Hepatocyte (in vitro differentiated cells): Measurements from ENCODE around the gene TRIM8. TPM values are rescaled to one million over a fixed set of nuclear protein-coding genes. Genes with fewer than 3 reads are reported as not detected.

Source experiments
- DNase-seq: peaks from one replicate; pipeline ENCODE4 v3.0.0-alpha.2; 2016; ENCODE audit warnings: low spot score
- H2AFZ ChIP-seq: fragments of 200-600 bp; sonication (generic); 2 replicates; pipeline ENCODE4 v1.6.0; 2016; ENCODE audit warnings: antibody characterized with exemption, mild to moderate bottlenecking
- H3K27ac ChIP-seq: fragments of 200-600 bp; sonication (generic); 2 replicates; pipeline ENCODE4 v1.5.1; 2016; ENCODE audit warnings: mild to moderate bottlenecking
- H3K27me3 ChIP-seq: fragments of 200-600 bp; sonication (generic); 2 replicates; pipeline ENCODE4 v1.6.1; 2016
- H3K36me3 ChIP-seq: fragments of 200-600 bp; sonication (generic); replicated peaks from 2 replicates; pipeline ENCODE4 v1.5.1; 2016; ENCODE audit warnings: low read depth; ENCODE audit not compliant: insufficient read depth
- H3K4me1 ChIP-seq: fragments of 200-600 bp; sonication (generic); 2 replicates; pipeline ENCODE4 v1.5.1; 2016; ENCODE audit warnings: mild to moderate bottlenecking, moderate library complexity; ENCODE audit not compliant: insufficient read depth
- H3K4me2 ChIP-seq: fragments of 200-600 bp; sonication (generic); 2 replicates; pipeline ENCODE4 v1.6.0; 2016
- H3K4me3 ChIP-seq: fragments of 200-600 bp; sonication (generic); 2 replicates; pipeline ENCODE4 v1.5.1; 2016; ENCODE audit warnings: mild to moderate bottlenecking
- H3K79me2 ChIP-seq: fragments of 200-600 bp; sonication (generic); 2 replicates; pipeline ENCODE4 v1.6.0; 2017; ENCODE audit warnings: mild to moderate bottlenecking
- H3K9me2 ChIP-seq: fragments of 200-600 bp; sonication (generic); replicated peaks from 2 replicates; pipeline ENCODE4 v1.6.0; 2017; ENCODE audit warnings: mild to moderate bottlenecking; ENCODE audit not compliant: insufficient read depth
- H3K9me3 ChIP-seq: fragments of 200-600 bp; sonication (generic); 2 replicates; pipeline ENCODE4 v1.5.1; 2016; ENCODE audit warnings: low read depth, mild to moderate bottlenecking
- H4K20me1 ChIP-seq: fragments of 200-600 bp; sonication (generic); 2 replicates; pipeline ENCODE4 v1.6.0; 2016; ENCODE audit warnings: mild to moderate bottlenecking; ENCODE audit not compliant: insufficient read depth, poor library complexity, severe bottlenecking
- CTCF ChIP-seq: fragments of 200-600 bp; sonication (generic); IDR thresholded peaks from 2 replicates; pipeline ENCODE4 v1.5.1; 2016; ENCODE audit warnings: antibody characterized with exemption, mild to moderate bottlenecking; ENCODE audit not compliant: poor library complexity
- EZH2 ChIP-seq: fragments of 200-600 bp; sonication (generic); IDR thresholded peaks from 2 replicates; pipeline ENCODE4 v1.6.1; 2016; ENCODE audit warnings: antibody characterized with exemption, mild to moderate bottlenecking, borderline replicate concordance
- EZH2phosphoT487 ChIP-seq: fragments of 200-600 bp; sonication (generic); IDR thresholded peaks from one replicate; pipeline ENCODE4 v1.6.1; 2018; ENCODE audit warnings: antibody characterized with exemption, mild to moderate bottlenecking, low read depth, moderate library complexity; ENCODE audit not compliant: unreplicated experiment, severe bottlenecking
- WGBS: methylation state at CpG from one replicate; pipeline ENCODE4 v1.1.6; 2016; ENCODE audit warnings: low lambda C conversion rate; ENCODE audit errors: missing lambda C conversion rate; 5-methylcytosine and 5-hydroxymethylcytosine counted together
- polyA plus RNA-seq: library from polyadenylated mRNA; unstranded; fragments of >200 nt; fragmentation: Nextera tagmentation; extraction: Ambion mirVana; gene quantifications from 2 replicates; pipeline ENCODE4 v1.2.1, GENCODE V29; 2016
- total RNA-seq: library from RNA; depleted of rRNA; stranded (reverse); fragments of >200 nt; gene quantifications from 2 replicates; pipeline ENCODE4 v1.2.3, GENCODE V29; 2014

Gene TRIM8
- total and polyA plus RNA-seq, 2 experiments from 2014 or later: 53.3 to 61.2 TPM

GRCh38 chr10:102657984-102658724 lies 13.9 kb downstream of the TRIM8 start:
- no peak for TF ChIP-seq EZH2phosphoT487
- no peak for TF ChIP-seq EZH2
- TF ChIP-seq CTCF: no peak
- Histone ChIP-seq H3K9me3 (no peaks in the 10 kb centered on the region), H3K4me3 (no peak overlapping the region), H3K4me2 (no peak overlapping the region), H4K20me1 (peaks cover 17% of the 10 kb centered on the region), H3K79me2 (peaks cover 16% of the 10 kb centered on the region), H3K27me3 (no peaks in the 10 kb centered on the region), H3K27ac (no peak overlapping the region), H2AFZ (no peak overlapping the region), H3K4me1 (peaks cover 10% of the 10 kb centered on the region), H3K36me3 (no peaks in the 10 kb centered on the region), H3K9me2 (no peaks in the 10 kb centered on the region)
- WGBS: 86% methylated on average over 12 of the region's 13 CpGs
- no peak for DNase-seq

GRCh38 chr10:102658802-102659201 lies 14.5 kb downstream of the TRIM8 start:
- Histone ChIP-seq H3K9me2 (no peaks in the 10 kb centered on the region), H3K27ac (no peak overlapping the region), H3K4me2 (no peak overlapping the region), H2AFZ (no peak overlapping the region), H3K36me3 (no peaks in the 10 kb centered on the region), H3K4me1 (peaks cover 10% of the 10 kb centered on the region), H3K4me3 (no peak overlapping the region), H4K20me1 (peaks cover 10% of the 10 kb centered on the region), H3K27me3 (no peaks in the 10 kb centered on the region), H3K79me2 (peaks cover 9% of the 10 kb centered on the region), H3K9me3 (no peaks in the 10 kb centered on the region)
- WGBS: 94% methylated on average over 5 of the region's 5 CpGs
- no peak for TF ChIP-seq EZH2
- DNase-seq: no peak

GRCh38 chr10:102660888-102661657 lies 16.8 kb downstream of the TRIM8 start:
- Histone ChIP-seq H3K36me3 (no peaks in the 10 kb centered on the region), H3K27ac (no peak overlapping the region), H3K79me2 (no peaks in the 10 kb centered on the region), H4K20me1 (no peaks in the 10 kb centered on the region), H3K4me1 (peaks cover 10% of the 10 kb centered on the region), H2AFZ (no peak overlapping the region), H3K27me3 (no peaks in the 10 kb centered on the region), H3K9me2 (no peaks in the 10 kb centered on the region), H3K4me3 (no peak overlapping the region), H3K9me3 (no peaks in the 10 kb centered on the region), H3K4me2 (peak overlapping the region; percentile 65)
- 28% methylated on average over 16 of the region's 22 CpGs for WGBS
- TF ChIP-seq CTCF (no peak), EZH2phosphoT487 (no peak), EZH2 (no peak)
- peak; percentile 65 for DNase-seq

GRCh38 chr10:102661658-102662028 lies 17.4 kb downstream of the TRIM8 start:
- H3K27me3 ChIP-seq: no peaks in the 10 kb centered on the region
- no peaks in the 10 kb centered on the region for H4K20me1 ChIP-seq
- no peak for DNase-seq
- WGBS: 83% methylated on average over 6 of the region's 6 CpGs
- no peaks in the 10 kb centered on the region for H3K79me2 ChIP-seq
- no peak for TF ChIP-seq CTCF
- no peak for TF ChIP-seq EZH2
- no peak for TF ChIP-seq EZH2phosphoT487
- peak overlapping the region; percentile 65 for H3K4me2 ChIP-seq
- no peaks in the 10 kb centered on the region for H3K9me2 ChIP-seq
- no peak overlapping the region for H3K27ac ChIP-seq
- H2AFZ ChIP-seq: no peak overlapping the region
- no peak overlapping the region for H3K4me3 ChIP-seq
- H3K4me1 ChIP-seq: peaks cover 10% of the 10 kb centered on the region
- no peaks in the 10 kb centered on the region for H3K36me3 ChIP-seq
- H3K9me3 ChIP-seq: no peaks in the 10 kb centered on the region
